Calu3 (cell line): Measurements from ENCODE around the gene GOLGA1. TPM values are rescaled to one million over a fixed set of nuclear protein-coding genes. Genes with fewer than 3 reads are reported as not detected.

Experiments
- BruUV-seq: library from RNA; stranded (reverse); fragments of 400-500 nt; replicated peaks from 2 replicates; lab custom pipeline; 2021; lab: Mats Ljungman, UMichigan
- CTCF ChIA-PET: fragments of 300-600 bp; sonication (Branson Sonifier 250); formaldehyde crosslinking; loops from one replicate; lab custom pipeline; 2022; ENCODE audit warnings: antibody characterized with exemption; lab: Charles Lee
- DNase-seq: peaks from one replicate; pipeline ENCODE4 v3.0.0; 2022
- H3K27ac Mint-ChIP-seq: one replicate; pipeline ENCODE4 v1.8.0; 2022; ENCODE audit warnings: mixed read lengths; ENCODE audit not compliant: unreplicated experiment
- H3K27me3 Mint-ChIP-seq: one replicate; pipeline ENCODE4 v1.8.0; 2022; ENCODE audit warnings: mixed read lengths; ENCODE audit not compliant: unreplicated experiment
- H3K36me3 Mint-ChIP-seq: one replicate; pipeline ENCODE4 v1.8.0; 2022; ENCODE audit warnings: mild to moderate bottlenecking, moderate library complexity, mixed read lengths; ENCODE audit not compliant: insufficient read depth, unreplicated experiment
- H3K4me1 Mint-ChIP-seq: one replicate; pipeline ENCODE4 v1.8.0; 2022; ENCODE audit warnings: mild to moderate bottlenecking, low read depth, mixed read lengths; ENCODE audit not compliant: unreplicated experiment
- H3K4me3 Mint-ChIP-seq: one replicate; pipeline ENCODE4 v1.8.0; 2022; ENCODE audit warnings: mild to moderate bottlenecking, low read depth, moderate library complexity, mixed read lengths; ENCODE audit not compliant: unreplicated experiment
- H3K9me3 Mint-ChIP-seq: one replicate; pipeline ENCODE4 v1.8.0; 2022; ENCODE audit warnings: low read depth, mixed read lengths; ENCODE audit not compliant: unreplicated experiment
- CTCF ChIP-seq: fragments of 200-600 bp; IDR thresholded peaks from one replicate; pipeline ENCODE4 v1.8.0; 2022; ENCODE audit warnings: antibody characterized with exemption; ENCODE audit not compliant: unreplicated experiment
- intact Hi-C: fragments of 100-400 bp; cut with micrococcal nuclease; formaldehyde crosslinking; loops from one replicate; pipeline ENCODE4 v1.10.0; 2022; ENCODE audit not compliant: unreplicated experiment
- total RNA-seq: library from RNA; stranded (reverse); gene quantifications from 2 replicates; pipeline ENCODE4 v1.2.3, GENCODE V29; 2022

The GOLGA1 gene
- total RNA-seq, 1 experiment from 2014 or later, result 13.4 TPM

DNA sequence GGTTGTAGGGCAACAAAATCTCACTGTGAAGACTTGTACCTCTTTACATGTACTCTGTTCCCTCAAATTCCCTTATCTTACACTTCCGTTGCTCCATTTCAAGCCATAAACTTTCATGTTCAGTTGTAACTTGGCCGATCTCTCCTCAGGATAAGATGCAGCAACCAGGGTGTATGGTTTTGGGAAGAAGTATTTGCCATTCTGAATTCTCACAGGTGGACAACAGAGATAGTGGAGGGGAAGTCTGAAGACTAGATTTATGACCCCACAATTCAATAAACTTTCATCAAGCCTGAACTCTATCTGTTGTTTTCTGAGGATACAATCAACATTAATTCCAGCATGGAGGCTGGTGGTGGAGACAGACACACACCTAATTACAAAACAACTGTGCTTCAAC lies 27.5 kb downstream of the GOLGA1 start:
- Mint-ChIP-seq H3K4me1 (no peaks in the 10 kb centered on the region), H3K27me3 (no peaks in the 10 kb centered on the region), H3K27ac (no peak overlapping the region), H3K4me3 (no peak overlapping the region), H3K9me3 (no peaks in the 10 kb centered on the region), H3K36me3 (no peaks in the 10 kb centered on the region)
- intact Hi-C loops, result no loop called here
- TF ChIP-seq CTCF, result no peak
- CTCF ChIA-PET, result no interaction called here
- no peak for DNase-seq
- BruUV-seq, result no TSS peak

DNA sequence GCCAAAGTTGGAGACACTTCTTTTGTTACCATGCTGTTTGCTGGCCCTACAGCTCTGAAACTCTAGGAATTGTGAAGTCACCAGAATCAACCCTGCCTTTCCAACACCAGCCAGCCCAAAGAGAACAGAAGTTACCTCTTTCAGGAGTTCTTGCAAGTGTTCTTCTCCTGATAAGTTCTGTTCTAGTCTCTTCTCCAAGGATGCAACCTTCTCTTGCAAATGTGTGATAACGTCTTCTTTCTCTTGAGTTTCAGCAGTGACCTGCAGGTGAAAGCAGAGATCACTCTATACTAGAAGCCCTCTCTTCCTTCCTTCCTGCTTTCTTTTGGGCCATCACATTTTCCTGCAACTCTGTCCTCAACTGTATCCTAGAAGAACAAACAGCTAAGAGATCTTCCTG lies 29.1 kb downstream of the GOLGA1 start:
- CTCF ChIA-PET, result no interaction called here
- intact Hi-C loops, result no loop called here
- Mint-ChIP-seq H3K27ac (no peak overlapping the region), H3K4me3 (no peak overlapping the region), H3K9me3 (no peaks in the 10 kb centered on the region), H3K27me3 (no peaks in the 10 kb centered on the region), H3K36me3 (peaks cover 5% of the 10 kb centered on the region), H3K4me1 (no peaks in the 10 kb centered on the region)
- no peak for TF ChIP-seq CTCF
- no peak for DNase-seq
- BruUV-seq, result no TSS peak

DNA sequence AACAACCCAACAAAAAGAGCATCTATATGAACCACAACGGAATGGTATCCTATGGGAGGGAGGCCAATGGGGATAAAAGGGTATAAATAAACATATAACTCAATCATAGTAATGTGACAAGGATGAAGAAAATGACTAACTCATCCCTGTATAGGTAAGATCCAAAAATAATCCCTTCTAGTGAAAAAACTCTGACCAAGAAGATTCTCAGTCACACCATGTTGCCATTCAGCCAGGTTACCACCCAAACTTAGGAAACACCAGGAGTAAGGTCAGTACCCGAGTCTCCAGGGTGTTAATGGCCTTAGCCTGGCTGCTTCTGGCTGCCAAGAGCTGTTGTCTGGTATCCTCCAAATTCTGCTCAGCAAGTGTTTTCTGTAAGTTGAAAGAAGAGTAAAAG lies 32.8 kb downstream of the GOLGA1 start:
- DNase-seq, result no peak
- Mint-ChIP-seq H3K9me3 (no peaks in the 10 kb centered on the region), H3K36me3 (peaks cover 5% of the 10 kb centered on the region), H3K4me1 (no peaks in the 10 kb centered on the region), H3K27me3 (no peaks in the 10 kb centered on the region), H3K4me3 (no peak overlapping the region), H3K27ac (no peak overlapping the region)
- CTCF ChIA-PET, result no interaction called here
- intact Hi-C loops, result no loop called here
- no TSS peak for BruUV-seq
- no peak for TF ChIP-seq CTCF

DNA sequence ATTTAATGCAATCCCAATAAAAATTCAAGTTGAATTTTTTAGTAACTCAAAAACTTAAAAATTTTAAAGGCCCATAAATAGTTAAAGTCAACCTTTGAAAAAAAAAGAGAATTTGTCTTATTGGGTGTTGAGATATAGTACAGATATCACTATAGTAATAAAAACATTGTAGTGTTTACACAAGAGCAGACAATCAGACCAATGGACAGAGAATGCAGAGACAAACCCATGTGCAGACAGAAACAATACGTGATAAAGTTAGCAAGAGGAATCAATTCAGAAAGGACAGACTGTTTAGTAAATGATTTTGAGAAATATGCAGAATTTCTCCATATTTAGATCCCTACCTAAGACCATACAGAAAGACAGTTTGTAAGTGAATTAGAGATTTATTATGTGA lies 33.9 kb downstream of the GOLGA1 start:
- Mint-ChIP-seq H3K9me3 (no peaks in the 10 kb centered on the region), H3K4me3 (no peak overlapping the region), H3K27me3 (no peaks in the 10 kb centered on the region), H3K36me3 (peaks cover 5% of the 10 kb centered on the region), H3K4me1 (no peaks in the 10 kb centered on the region), H3K27ac (no peak overlapping the region)
- BruUV-seq, result no TSS peak
- no peak for DNase-seq
- TF ChIP-seq CTCF, result no peak
- CTCF ChIA-PET, result no interaction called here
- intact Hi-C loops, result no loop called here
